ENCODE measurements around the gene NUMB.
"Not testable (repeated sequence)": the region's sequence is repeated elsewhere in the genome, so short reads cannot be mapped to it uniquely, and the experiment has no call there.

NUMB gene

DNA sequence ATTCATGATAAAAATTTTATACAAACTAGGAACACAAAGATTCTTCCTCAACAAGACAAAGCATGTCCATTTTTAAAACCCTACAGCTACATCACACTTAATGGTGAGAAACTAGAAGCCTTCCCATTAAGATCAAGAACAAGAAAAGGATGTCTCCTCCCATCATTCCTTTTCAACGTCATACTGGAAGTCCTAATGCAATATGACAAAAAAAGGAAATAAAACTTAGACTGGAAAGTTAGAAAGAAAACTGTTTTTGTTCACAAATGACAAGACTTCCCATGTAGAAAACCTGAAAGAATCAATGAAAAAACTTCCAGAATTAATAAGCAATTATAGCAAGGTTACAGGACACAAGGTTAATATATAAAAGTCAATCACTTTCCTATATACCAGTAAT, 82.5 kb downstream of the NUMB start:
- TF ChIP-seq POLR2A (IDR thresholded peaks at IDR 0.05; ENCODE audit: low read length), result no peak
- no peak for TF ChIP-seq GATA1 (IDR thresholded peaks at IDR 0.05; ENCODE audit: low read depth, low read length)
- DNase-seq, result no peak

DNA sequence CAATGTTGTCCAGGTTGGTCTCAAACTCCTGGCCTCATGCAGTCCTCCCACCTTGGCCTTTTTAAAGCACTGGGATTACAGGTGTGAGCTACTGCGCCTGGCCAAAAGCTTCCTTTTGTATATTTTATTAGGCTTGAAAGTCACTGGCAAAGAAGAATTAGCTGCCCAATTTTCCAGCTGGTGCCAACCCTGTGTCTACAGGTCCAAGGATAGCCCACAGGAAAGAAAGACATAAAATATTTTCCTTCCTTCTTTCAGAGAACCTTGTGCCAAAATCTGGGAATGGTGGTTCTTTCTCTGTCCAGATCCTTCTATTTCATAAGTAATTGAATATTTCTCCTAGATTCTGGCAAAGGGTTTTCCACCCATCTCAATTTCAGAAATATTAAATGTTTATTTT, 84.1 kb downstream of the NUMB start:
- TF ChIP-seq GATA1 (IDR thresholded peaks at IDR 0.05; ENCODE audit: low read depth, low read length) (no peak), POLR2A (IDR thresholded peaks at IDR 0.05; ENCODE audit: low read length) (no peak)
- DNase-seq, result no peak

- DNase-seq, result no peak
- TF ChIP-seq GATA1 (IDR thresholded peaks at IDR 0.05; ENCODE audit: low read depth, low read length) (no peak), POLR2A (IDR thresholded peaks at IDR 0.05; ENCODE audit: low read length) (no peak)
These were observed 85.8 kb downstream of the NUMB start for GRCh38 chr14:73372529-73372928.

DNA sequence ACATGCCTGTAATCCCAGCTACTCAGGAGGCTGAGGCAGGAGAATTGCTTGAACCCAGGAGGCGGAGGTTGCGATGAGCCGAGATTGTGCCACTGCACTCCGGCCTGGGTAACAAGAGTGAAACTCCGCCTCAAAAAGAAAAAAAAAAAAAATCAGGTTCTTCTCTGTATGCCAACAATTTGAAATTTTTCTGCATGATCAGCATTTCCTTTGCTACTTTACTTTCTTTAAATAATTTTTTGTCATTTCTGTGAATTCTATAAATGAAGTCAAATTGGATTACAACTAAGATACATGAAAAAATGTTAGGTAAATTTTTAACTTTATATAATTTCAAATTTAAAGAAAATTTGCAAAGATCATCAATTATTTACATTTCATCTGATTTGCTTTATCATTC, 87.8 kb downstream of the NUMB start:
- DNase-seq, result no peak
- no peak for TF ChIP-seq GATA1 (IDR thresholded peaks at IDR 0.05; ENCODE audit: low read depth, low read length)
- TF ChIP-seq POLR2A (IDR thresholded peaks at IDR 0.05; ENCODE audit: low read length), result no peak

GRCh38 chr14:73369428-73369827, 88.9 kb downstream of the NUMB start:
- TF ChIP-seq POLR2A (IDR thresholded peaks at IDR 0.05; ENCODE audit: low read length) (no peak), GATA1 (IDR thresholded peaks at IDR 0.05; ENCODE audit: low read depth, low read length) (no peak)
- DNase-seq, result no peak

GRCh38 chr14:73368616-73369015, 89.7 kb downstream of the NUMB start:
- no peak for TF ChIP-seq POLR2A (IDR thresholded peaks at IDR 0.05; ENCODE audit: low read length)
- TF ChIP-seq GATA1 (IDR thresholded peaks at IDR 0.05; ENCODE audit: low read depth, low read length), result no peak
- no peak for DNase-seq

- DNase-seq, result no peak
- TF ChIP-seq GATA1 (IDR thresholded peaks at IDR 0.05; ENCODE audit: low read depth, low read length) (no peak), POLR2A (IDR thresholded peaks at IDR 0.05; ENCODE audit: low read length) (no peak)
These were observed 92.6 kb downstream of the NUMB start for GRCh38 chr14:73365727-73366126.

DNA sequence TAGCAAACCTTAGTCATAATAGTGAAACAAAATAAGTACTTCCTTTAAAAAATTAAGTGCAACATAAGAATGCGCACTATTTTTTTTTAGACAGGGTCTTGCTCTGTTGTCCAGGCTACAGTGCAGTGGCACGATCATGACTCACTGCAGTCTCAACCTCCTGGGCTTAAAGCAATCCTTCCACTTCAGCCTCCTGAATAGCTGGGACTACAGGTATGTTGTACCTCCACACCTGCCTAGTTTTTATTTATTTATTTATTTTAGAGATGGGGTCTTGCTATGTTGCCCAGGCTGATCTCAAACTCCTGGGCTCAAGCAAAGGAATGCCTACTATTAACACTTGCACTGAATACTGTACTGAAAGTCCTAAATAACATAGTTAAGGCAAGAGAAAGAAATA, 93.8 kb downstream of the NUMB start:
- no peak for DNase-seq
- TF ChIP-seq POLR2A (IDR thresholded peaks at IDR 0.05; ENCODE audit: low read length), result no peak
- no peak for TF ChIP-seq GATA1 (IDR thresholded peaks at IDR 0.05; ENCODE audit: low read depth, low read length)

- no peak for DNase-seq
- TF ChIP-seq GATA1 (IDR thresholded peaks at IDR 0.05; ENCODE audit: low read depth, low read length) (no peak), POLR2A (IDR thresholded peaks at IDR 0.05; ENCODE audit: low read length) (no peak)
These were observed 98.9 kb downstream of the NUMB start for GRCh38 chr14:73359445-73359844.

- DNase-seq, result no peak
- no peak for TF ChIP-seq POLR2A (IDR thresholded peaks at IDR 0.05; ENCODE audit: low read length)
- TF ChIP-seq GATA1 (IDR thresholded peaks at IDR 0.05; ENCODE audit: low read depth, low read length), result no peak
These were observed 100.2 kb downstream of the NUMB start for GRCh38 chr14:73358187-73358586.

DNA sequence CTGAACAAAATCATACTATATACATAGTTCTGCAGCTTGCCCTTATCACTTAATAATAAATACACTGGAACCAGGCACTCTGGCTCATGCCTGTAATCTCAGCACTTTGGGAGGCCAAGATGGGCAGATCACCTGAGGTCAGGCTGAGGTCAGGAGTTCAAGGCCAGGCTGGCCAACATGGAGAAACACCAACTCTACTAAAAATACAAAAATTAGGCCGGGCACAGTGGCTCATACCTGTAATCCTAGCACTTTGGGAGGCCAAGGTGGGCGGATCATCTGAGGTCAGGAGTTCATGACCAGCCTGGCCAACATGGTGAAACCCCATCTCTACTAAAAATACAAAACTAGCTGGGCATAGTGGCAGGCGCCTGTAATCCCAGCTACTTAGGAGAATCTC, 109.3 kb downstream of the NUMB start:
- DNase-seq, result not testable (repeated sequence)

GRCh38 chr14:73344319-73344718, 114.0 kb downstream of the NUMB start:
- no peak for DNase-seq
- TF ChIP-seq GATA1 (IDR thresholded peaks at IDR 0.05; ENCODE audit: low read depth, low read length) (no peak), POLR2A (IDR thresholded peaks at IDR 0.05; ENCODE audit: low read length) (no peak)

- TF ChIP-seq GATA1 (IDR thresholded peaks at IDR 0.05; ENCODE audit: low read depth, low read length), result no peak
- no peak for DNase-seq
These were observed 115.7 kb downstream of the NUMB start for GRCh38 chr14:73342670-73343069.

DNA sequence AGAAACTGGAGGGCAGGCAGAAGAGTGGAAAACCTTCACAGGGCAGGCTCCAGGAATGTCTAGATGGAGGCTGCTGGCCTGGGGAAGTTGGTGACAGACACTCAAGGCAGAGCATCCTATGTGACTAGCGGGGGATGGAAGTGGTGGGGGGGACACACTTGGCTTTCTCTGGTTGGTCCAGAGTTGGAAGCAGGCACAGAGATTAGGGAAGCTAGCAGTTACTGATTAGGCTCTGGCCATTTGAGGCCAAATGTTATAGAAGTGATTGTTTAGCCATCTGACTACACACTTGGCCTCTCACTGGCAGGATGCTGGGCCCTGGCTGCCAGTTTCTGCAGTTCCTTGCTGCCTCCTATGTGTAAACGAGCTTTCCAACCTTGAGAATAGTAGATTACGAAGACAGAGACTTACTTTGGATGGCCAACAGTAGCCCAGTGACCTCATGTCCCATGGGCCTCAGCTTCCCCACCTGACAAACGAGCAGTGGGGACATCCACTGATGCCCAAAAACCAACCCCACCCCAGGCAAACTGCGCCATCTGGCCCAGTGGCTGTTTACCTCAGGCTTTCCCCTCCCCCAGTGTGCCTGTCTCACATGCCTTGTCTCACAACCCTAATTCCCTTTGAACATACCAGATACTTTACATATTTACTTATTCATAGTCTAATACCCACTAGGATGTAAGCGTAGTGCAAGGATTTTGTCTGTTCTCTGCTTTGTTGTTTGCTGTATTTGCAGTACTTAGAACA, 118.3 kb downstream of the NUMB start:
- peak in 1 of 2 experiments; percentile 34 for DNase-seq
- TF ChIP-seq GATA1 (IDR thresholded peaks at IDR 0.05; ENCODE audit: low read depth, low read length) (no peak), POLR2A (IDR thresholded peaks at IDR 0.05; ENCODE audit: low read length) (no peak)

DNA sequence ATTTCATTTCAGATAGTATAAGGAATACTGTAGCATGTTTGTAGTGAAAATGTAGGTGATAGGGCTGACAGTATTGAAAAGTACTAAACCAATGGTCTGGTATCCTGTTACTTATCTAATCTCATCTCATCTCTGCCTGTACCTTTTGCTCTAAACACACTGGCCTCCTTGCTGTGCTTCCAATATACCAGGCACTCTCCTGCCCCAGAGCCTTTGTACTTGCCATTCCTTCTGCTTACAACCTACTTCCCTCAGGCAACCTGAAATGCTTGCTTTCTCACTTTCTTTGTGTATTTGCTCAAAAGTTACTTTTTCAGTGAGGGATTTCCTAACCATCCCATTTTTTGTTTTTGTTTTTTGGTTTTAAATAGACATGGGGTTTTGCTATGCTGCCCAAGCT, 119.1 kb downstream of the NUMB start:
- TF ChIP-seq POLR2A (IDR thresholded peaks at IDR 0.05; ENCODE audit: low read length) (no peak), GATA1 (IDR thresholded peaks at IDR 0.05; ENCODE audit: low read depth, low read length) (no peak)
- no peak for DNase-seq

DNA sequence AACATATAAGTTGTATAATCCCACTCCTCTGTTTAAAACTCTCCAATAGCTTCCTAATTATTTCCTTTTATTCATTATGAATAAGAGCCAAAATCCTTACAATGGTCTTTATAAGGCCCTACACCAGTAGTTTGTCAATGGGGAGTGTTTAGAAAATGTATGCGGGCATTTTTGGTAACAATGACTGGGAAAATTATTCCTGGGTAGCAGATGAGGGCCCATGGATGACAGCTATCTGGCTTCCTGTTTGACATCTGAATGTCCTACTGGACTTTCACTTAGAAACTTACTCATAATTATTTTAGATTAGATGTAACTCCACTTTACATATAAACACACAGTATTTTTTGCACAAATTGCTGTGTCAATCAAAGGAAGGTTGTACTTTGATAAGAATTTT, 119.8 kb downstream of the NUMB start:
- no peak for DNase-seq
- no peak for TF ChIP-seq GATA1 (IDR thresholded peaks at IDR 0.05; ENCODE audit: low read depth, low read length)

All from erythroblast (primary cell).